Measurements from ENCODE around the gene FBXW7. TPM values are rescaled to one million over a fixed set of nuclear protein-coding genes. Genes with fewer than 3 reads are reported as not detected.

Gene FBXW7
- total and polyA plus RNA-seq, 2 of the 8 experiments (the other 6 are each of a cell fraction or from before 2014, with no cell fraction given) = 6.0 to 26.7 TPM

- Histone ChIP-seq H2AFZ (ENCODE audit: low read length) (no peak overlapping the region), H4K20me1 (replicated peaks in 1 of 2; ENCODE audit: control insufficient read depth in 1 of 2, insufficient read depth in 2 of 2, low read length in 2 of 2) (no peaks in the 10 kb centered on the region), H3K9ac (replicated peaks in 1 of 4; ENCODE audit: extremely low read depth in 1 of 4, low read depth in 3 of 4, low read length in 3 of 4) (no peak overlapping the region), H4K5ac (ENCODE audit: insufficient read length, low read depth, low read length) (no peak overlapping the region), H3K27me3 (replicated peaks in 1 of 4; ENCODE audit: control insufficient read depth in 3 of 4, extremely low read depth in 1 of 4, insufficient read depth in 3 of 4, low read length in 3 of 4) (no peaks in the 10 kb centered on the region), H3K79me2 (ENCODE audit: control insufficient read depth in 1 of 2, insufficient read depth in 2 of 2, low read length in 2 of 2) (no peaks in the 10 kb centered on the region), H3K23me2 (ENCODE audit: low read depth, low read length) (no peaks in the 10 kb centered on the region), H3K56ac (replicated peaks; ENCODE audit: insufficient read length, low read depth, low read length) (no peak overlapping the region), H2BK20ac (ENCODE audit: low read length) (no peak overlapping the region), H2BK12ac (ENCODE audit: low read depth, low read length) (no peak overlapping the region), H4K91ac (replicated peaks; ENCODE audit: insufficient read length, low read length) (no peak overlapping the region), H2BK5ac (ENCODE audit: low read depth, low read length) (no peak overlapping the region), H3K4me1 (replicated peaks in 1 of 4; ENCODE audit: control insufficient read depth in 3 of 4, insufficient read depth in 4 of 4, low read length in 3 of 4) (peaks cover 0 to 4% (median 0%) of the 10 kb centered on the region in 4 experiments; a peak in 2 of 7 replicates), H3K18ac (ENCODE audit: extremely low read depth, low read length) (no peak overlapping the region), H3K36me3 (ENCODE audit: control insufficient read depth in 2 of 4, insufficient read depth in 4 of 4, low read length in 3 of 4) (no peaks in the 10 kb centered on the region), H3K4me3 (ENCODE audit: extremely low read depth in 1 of 4, insufficient read depth in 2 of 4, low read depth in 3 of 4, low read length in 4 of 4) (no peak overlapping the region), H4K8ac (ENCODE audit: extremely low read depth, insufficient read depth, low read length) (no peak overlapping the region), H3K4me2 (ENCODE audit: insufficient read depth in 1 of 2, low read depth in 2 of 2, low read length in 2 of 2) (no peak overlapping the region), H2BK15ac (ENCODE audit: low read length) (no peak overlapping the region), H3K9me3 (ENCODE audit: insufficient read depth in 2 of 2, low read depth in 1 of 2, low read length in 1 of 2) (no peaks in the 10 kb centered on the region), H3K4ac (replicated peaks; ENCODE audit: insufficient read length, low read depth, low read length) (no peak overlapping the region), H3K23ac (ENCODE audit: insufficient read length) (no peak overlapping the region), H3K79me1 (ENCODE audit: low read depth, low read length) (no peaks in the 10 kb centered on the region), H3K14ac (ENCODE audit: insufficient read length) (no peak overlapping the region), H2BK120ac (replicated peaks; ENCODE audit: low read depth, low read length) (no peak overlapping the region), H2AK5ac (ENCODE audit: low read depth, low read length) (no peak overlapping the region), H3K27ac (ENCODE audit: low read depth, low read length) (no peak overlapping the region)
- WGBS, 2 experiments (ENCODE audit: extremely low coverage in 1 of 2, insufficient coverage in 1 of 2, insufficient read length in 1 of 2, insufficient replicate concordance in 2 of 2, low coverage in 1 of 2, low lambda C conversion rate in 2 of 2, missing lambda C conversion rate in 1 of 2) = 86% methylated on average over 5 of the region's 5 CpGs; no CpG with 5 or more reads in 1 of the 2 experiments
- POLR2A ChIA-PET (ENCODE audit: partially characterized antibody) = interaction anchor here (1.2 kb wide), 1 partner anchor 12 kb away, joined by 3 read pairs; no protein-coding TSS in a partner anchor
- no peak for FAIRE-seq
- CTCF ChIA-PET (ENCODE audit: partially characterized antibody) = no interaction called here
- TF ChIP-seq KDM4A (IDR thresholded peaks at IDR 0.05; ENCODE audit: low read depth, low read length, severe bottlenecking) = no peak
- TF ChIP-seq SIN3A (conservative IDR thresholded peaks at IDR 0.05 in 1 of 2, IDR thresholded peaks at IDR 0.05 in 1 of 2; ENCODE audit: low read depth in 1 of 2, low read length in 2 of 2) = no peak
- no peak for TF ChIP-seq CEBPB (IDR thresholded peaks at IDR 0.05; ENCODE audit: low read depth, low read length)
- TF ChIP-seq HDAC6 (IDR thresholded peaks at IDR 0.05; ENCODE audit: low read depth, low read length) = no peak
- no peak for TF ChIP-seq SP2 (IDR thresholded peaks at IDR 0.05; ENCODE audit: low read length)
- TF ChIP-seq EP300 (IDR thresholded peaks at IDR 0.05; ENCODE audit: borderline replicate concordance in 1 of 2, low read depth in 2 of 2, low read length in 2 of 2) = no peak
- TF ChIP-seq SIX5 (IDR thresholded peaks at IDR 0.05; ENCODE audit: low read depth, low read length) = no peak
- DNase-seq (ENCODE audit: low read depth in 1 of 2, low spot score in 2 of 2) = no peak
Measured at GRCh38 chr4:152293527-152293926, 242.4 kb downstream of the FBXW7 start.
